Right ventricle myocardium superior (tissue), 1 donor: Measurements from ENCODE around the gene ZBTB39. TPM values are rescaled to one million over a fixed set of nuclear protein-coding genes. Genes with fewer than 3 reads are reported as not detected.

ENCODE experiments used
- ATAC-seq: fragments of 200-7000 bp; cut with Tn5 transposase; one replicate; pipeline ENCODE4 v1.9.1; 2020; ENCODE audit warnings: mild to moderate bottlenecking; ENCODE audit not compliant: poor library complexity
- DNase-seq: peaks from one replicate; pipeline ENCODE4 v3.0.0-alpha.2; 2020
- intact Hi-C: fragments of 100-400 bp; cut with DNase I; formaldehyde crosslinking; loops from one replicate; pipeline ENCODE4 v1.11.2; 2022
- total RNA-seq: library from RNA; stranded (reverse); fragmentation: NEBNext Ultra II Directional; extraction: Animal tissue kit (Norgen Biotek cat#: 25700); gene quantifications from one replicate; pipeline ENCODE4 v1.2.1, GENCODE V29; 2021
- donor health status: DM: no; HTN: yes; CAD: no; lungs with severe emphysema.

Gene ZBTB39
- total RNA-seq, 1 donor from 2014 or later: 3.0 TPM

DNA sequence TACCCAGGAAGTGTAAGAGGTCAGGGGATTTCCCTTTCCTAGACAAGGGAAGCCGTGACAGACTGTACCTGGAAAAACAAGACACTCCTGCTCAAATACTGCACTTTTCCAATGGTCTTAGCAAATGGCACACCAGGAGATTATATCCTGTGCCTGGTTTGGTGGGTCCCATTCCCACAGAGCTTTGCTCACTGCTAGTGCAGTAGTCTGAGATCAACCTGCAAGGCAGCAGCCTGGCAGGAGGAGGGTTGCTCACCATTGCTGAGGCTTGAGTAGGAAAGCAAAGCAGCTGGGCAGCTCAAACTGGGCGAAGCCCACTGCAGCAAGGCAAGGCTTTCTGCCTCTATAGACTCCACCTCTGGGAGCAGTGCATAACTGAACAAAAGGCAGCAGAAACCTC, 47.9 kb downstream of the ZBTB39 start:
- intact Hi-C loops: no loop called here
- ATAC-seq (no peak), DNase-seq (no peak)

DNA sequence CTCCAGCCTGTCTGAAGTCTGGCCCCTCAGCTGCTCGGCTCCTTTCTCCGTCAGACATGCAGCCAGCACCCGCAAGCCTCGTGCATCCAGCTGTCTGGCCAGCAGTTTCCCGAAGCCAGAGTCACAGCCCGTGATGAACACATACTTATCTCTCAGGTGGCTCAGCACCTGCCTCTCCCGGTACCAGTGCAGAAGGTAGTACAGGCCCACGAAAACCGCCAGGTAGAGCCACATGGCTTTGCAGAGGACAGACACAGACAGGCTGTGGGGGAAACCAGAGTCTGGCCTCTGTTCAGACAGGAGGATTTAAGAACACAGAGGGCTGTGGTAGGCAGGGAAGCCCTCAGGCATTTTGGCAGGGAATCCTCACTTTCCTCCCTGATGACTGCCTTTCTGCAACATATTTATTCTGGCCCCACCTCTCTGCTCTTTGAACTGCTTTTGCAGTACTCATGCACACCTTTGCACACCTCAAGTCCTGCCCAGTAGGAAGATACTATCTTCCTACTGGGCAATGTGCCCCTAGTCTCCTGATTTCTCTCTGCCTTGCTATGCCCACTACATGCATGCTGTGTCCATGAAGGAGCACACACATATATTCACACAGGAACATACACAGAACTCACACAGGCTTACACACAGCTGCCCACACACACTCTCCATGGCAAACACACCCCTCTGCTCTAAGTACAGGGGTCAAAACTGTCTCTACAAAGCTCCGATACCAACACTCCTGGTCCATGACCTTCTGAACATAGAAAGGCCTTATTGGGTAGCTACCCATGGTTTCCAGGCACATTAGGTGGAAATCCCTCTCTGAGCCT, 48.9 kb downstream of the ZBTB39 start, which contains the start of gene RDH16:
Gene RDH16, minus strand, starts transcription at position 380 of the 824 bp plus-strand sequence. Its CDS starts 146 bp downstream, at position 234.
- intact Hi-C loops: no loop called here
- ATAC-seq (no peak), DNase-seq (no peak)

DNA sequence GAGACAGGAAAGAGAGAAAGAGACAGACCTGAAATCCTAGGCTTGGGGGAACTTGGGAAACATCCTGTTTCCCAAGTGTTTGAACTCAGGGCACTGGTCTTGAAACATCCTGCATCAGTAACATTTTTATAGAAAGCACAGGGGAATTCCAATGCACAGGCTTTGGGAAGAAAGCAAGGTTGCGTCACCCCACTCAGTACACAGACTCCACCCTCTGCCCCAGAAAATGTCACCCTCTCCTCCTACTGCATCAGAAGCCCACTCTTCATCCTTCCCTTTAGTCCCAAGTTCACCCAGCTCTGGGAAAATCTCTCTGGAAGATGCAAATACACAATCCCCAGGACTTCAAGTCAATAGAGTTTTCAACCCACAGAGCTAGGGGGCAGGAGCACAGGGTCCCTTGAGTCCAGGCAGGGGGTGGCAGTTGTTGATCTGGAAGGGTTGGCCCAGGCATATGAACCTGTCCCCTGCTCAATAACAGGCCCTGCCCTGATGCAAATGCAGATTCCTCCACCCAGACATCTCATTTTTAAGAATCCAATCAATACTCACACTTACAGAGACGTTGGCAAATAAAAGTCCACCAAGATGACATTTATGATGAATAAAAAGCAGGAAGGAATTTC, 50.6 kb downstream of the ZBTB39 start:
- intact Hi-C loops: no loop called here
- DNase-seq (no peak), ATAC-seq (no peak)

DNA sequence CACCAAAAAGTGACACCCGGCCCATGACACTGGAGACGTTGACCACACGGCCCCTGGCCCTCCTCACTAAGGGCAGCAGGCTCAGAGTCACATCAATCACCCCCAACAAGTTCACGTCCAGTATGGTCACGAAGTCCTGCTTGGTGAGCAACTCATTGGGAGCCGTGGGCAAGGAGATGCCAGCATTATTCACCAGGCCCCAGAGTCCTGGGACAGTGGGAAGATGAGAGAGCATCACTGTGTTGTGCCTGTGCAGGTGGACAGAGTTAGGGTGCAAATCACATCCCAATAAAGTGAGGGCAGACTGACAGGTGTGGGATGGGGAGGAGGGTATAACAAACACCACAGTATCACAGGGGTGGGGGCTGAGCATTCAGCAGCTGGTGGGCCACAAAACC, 51.4 kb downstream of the ZBTB39 start:
- ATAC-seq: no peak

DNA sequence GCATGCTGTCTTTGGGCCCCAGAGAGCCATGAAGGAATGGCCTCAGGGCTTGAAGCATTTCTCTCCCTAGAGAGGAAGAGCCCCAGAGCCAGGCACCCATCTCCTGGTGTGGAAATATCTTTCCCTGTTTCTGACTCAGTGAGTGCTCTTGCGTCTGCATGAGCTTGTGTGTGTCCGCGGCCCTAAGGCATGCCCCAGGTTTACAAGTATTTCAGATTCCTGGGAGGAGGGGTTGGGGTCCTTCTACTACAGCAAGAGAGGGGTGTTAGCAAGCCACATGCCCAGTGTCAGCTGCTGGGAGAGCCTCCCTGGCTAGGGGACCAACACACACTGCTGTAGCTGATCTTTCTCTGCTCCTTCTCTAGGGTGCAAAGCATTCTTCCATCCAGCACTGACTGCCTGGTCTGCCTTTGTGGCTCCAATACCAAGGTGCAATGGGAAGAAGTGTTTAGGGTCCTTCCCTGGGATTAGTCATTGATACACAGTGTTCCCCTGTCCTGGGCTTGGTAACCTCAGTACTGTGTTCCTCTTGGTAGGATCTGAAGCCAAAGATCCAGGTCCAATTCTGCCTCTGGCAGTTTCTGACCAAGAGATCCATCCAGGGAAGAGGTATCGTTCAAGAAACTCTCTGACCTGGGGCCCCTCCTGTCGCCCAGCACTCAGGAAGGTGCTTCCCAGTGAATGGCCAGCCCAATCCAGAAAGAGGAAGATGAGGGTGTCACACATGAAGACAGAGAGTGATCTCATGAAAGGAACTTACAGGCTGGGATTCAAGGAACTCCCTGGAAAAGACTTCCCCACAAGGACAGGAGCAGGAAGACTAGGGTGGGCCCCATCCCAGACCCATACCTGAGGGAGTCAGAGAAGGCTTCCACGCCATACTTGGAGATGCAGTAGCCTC, 52.0 kb downstream of the ZBTB39 start:
- intact Hi-C loops: no loop called here
- no peak for ATAC-seq
- DNase-seq: no peak

More for the DNA sequence above, 51.4 kb downstream of the ZBTB39 start:
- intact Hi-C loops: no loop called here
- no peak for DNase-seq

DNA sequence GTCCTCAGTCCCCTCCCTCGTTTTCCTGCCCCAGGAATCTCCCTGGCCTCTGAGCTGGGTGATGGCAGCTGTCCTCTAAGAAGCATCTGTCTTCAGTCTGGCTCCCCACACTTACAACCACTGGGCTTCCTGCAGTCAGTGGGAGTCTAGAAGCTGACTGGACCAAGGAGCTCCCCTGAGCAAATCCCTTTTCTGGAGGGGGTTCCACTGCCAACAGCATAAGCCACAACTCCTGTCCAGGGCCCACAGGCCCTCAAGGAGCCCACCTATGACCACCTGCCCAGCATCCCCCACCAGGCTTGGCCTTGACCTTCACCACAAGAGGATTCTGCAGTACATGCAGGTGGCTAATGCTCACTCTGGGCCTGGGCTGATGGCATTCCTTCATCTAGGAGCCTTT, 53.0 kb downstream of the ZBTB39 start:
- DNase-seq (no peak), ATAC-seq (no peak)
- intact Hi-C loops: no loop called here

DNA sequence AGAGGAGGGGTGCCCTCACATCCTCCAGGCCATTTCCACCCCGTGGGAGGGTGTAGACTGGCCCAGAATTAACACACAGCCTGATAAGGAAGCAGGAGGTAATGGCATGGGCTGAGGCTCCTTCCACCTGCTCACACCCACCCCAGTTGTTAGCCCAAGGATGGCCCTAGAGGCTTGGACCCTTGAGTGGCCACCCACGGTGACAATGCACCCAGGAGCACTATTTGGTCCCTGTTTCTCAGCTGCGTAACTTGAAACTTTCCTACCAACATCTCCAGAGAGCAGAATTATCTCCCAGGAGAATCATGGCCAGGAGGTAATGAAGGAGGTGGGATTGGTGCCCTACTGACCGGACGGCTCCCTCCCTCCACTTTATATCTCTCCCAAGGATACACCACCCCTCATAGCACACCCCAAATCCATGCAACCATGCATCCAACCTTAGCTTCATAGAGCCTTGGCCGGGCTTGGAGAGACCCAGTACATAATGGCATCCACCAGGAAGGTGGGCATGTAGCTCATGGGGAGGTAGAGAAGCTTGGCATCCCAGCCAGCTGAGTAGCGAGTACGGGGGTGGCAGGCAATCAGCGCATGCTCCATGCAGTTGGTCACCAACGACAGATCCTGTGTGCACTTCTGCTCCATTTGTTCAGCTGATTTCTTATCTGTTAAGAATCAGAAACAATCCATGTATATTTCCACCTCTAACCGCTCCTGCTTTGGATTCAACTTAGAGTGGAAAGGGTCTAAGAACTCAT, 54.6 kb downstream of the ZBTB39 start:
- ATAC-seq (no peak), DNase-seq (no peak)
- intact Hi-C loops: no loop called here

DNA sequence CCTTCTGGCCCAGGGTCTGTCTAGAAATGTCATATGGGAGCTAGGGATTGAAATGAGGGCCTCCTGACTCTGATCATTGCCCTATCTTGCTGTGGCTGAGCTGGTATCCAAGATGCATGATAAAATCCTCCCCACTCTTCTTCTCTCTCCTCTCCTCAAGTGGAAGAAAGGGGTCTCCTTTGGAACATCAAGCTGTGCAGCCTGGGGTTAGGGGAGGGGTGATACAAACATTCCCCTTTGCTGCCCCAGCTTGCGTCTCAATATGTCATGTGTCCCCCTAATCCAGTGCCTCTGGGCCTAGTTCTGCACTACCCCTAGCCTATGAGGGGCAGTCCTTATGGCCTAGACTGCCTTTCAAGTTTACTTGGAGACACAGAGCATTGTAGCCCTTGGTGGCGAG, 57.5 kb downstream of the ZBTB39 start:
- no peak for DNase-seq
- no peak for ATAC-seq
- intact Hi-C loops: no loop called here

Other genes starting within 250 kb of the ZBTB39 start
- gene HSD17B6, start 243.2 kb downstream of the ZBTB39 start, total RNA-seq: 0.51 TPM
- not detected for gene SDR9C7, start 72.1 kb downstream of the ZBTB39 start, total RNA-seq
- gene RDH16, start 48.9 kb downstream of the ZBTB39 start, total RNA-seq: 0.24 TPM
- not detected for gene TAC3, start 10.0 kb upstream of the ZBTB39 start, total RNA-seq
- gene MYO1A, start 43.6 kb upstream of the ZBTB39 start, total RNA-seq: 0.08 TPM
- gene NEMP1, start 72.2 kb upstream of the ZBTB39 start, total RNA-seq: 3.0 TPM
- gene NAB2, start 82.6 kb upstream of the ZBTB39 start, total RNA-seq: 10.3 TPM
- 49.5 TPM for gene STAT6, start 104.8 kb upstream of the ZBTB39 start, total RNA-seq
- 121 TPM for gene LRP1, start 121.9 kb upstream of the ZBTB39 start, total RNA-seq
- not detected for gene LRP1-AS, start 141.1 kb upstream of the ZBTB39 start, total RNA-seq
- gene NXPH4, start 210.2 kb upstream of the ZBTB39 start, total RNA-seq: 0.70 TPM
- 26.8 TPM for gene SHMT2, start 223.2 kb upstream of the ZBTB39 start, total RNA-seq
- gene STAC3, start 244.6 kb upstream of the ZBTB39 start, total RNA-seq: 1.2 TPM